WTC11 (cell line): Measurements from ENCODE around the gene PROZ. TPM values are rescaled to one million over a fixed set of nuclear protein-coding genes. Genes with fewer than 3 reads are reported as not detected.

Experiments
- ATAC-seq: fragments of 200-7000 bp; cut with Tn5 transposase; 2 replicates; pipeline ENCODE4 v1.10.0; 2021; ENCODE audit warnings: mild to moderate bottlenecking, moderate library complexity
- CTCF ChIA-PET: fragments of 300-600 bp; sonication (Branson Sonifier 250); formaldehyde crosslinking; loops from one replicate; lab custom pipeline; 2021; ENCODE audit warnings: antibody characterized with exemption; lab: Charles Lee
- POLR2A ChIA-PET: fragments of 350-600 bp; sonication (Branson Sonifier 250); formaldehyde crosslinking; loops from one replicate; lab custom pipeline; 2021; ENCODE audit warnings: antibody characterized with exemption; lab: Charles Lee
- DNase-seq: peaks from one replicate; pipeline ENCODE4 v3.0.0; 2021; ENCODE audit warnings: low spot score
- H3K27ac Mint-ChIP-seq: 2 replicates; pipeline ENCODE4 v1.8.0; 2021; ENCODE audit warnings: mixed read lengths
- H3K27me3 Mint-ChIP-seq: 2 replicates; pipeline ENCODE4 v1.8.0; 2021; ENCODE audit warnings: low read depth, mild to moderate bottlenecking, moderate library complexity, mixed read lengths
- H3K36me3 Mint-ChIP-seq: 2 replicates; pipeline ENCODE4 v1.8.0; 2021; ENCODE audit warnings: mixed read lengths
- H3K4me1 Mint-ChIP-seq: 2 replicates; pipeline ENCODE4 v1.8.0; 2022; ENCODE audit warnings: mixed read lengths
- H3K4me3 Mint-ChIP-seq: 2 replicates; pipeline ENCODE4 v1.8.0; 2021; ENCODE audit warnings: mild to moderate bottlenecking, moderate library complexity, mixed read lengths
- H3K9me3 Mint-ChIP-seq: 2 replicates; pipeline ENCODE4 v1.8.0; 2021; ENCODE audit warnings: mixed read lengths
- ATF6 ChIP-seq: sonication (generic); formaldehyde crosslinking; IDR thresholded peaks from 2 replicates; pipeline ENCODE4 v1.8.1; 2023; ENCODE audit warnings: mild to moderate bottlenecking, missing genetic modification reagents
- CBFB ChIP-seq: sonication (generic); formaldehyde crosslinking; IDR thresholded peaks from 2 replicates; pipeline ENCODE4 v1.8.1; 2022; ENCODE audit warnings: mild to moderate bottlenecking, low read depth, missing genetic modification reagents
- CTCF ChIP-seq: fragments of 200-600 bp; IDR thresholded peaks from 2 replicates; pipeline ENCODE4 v1.8.0; 2022; ENCODE audit warnings: antibody characterized with exemption
- EMX1 ChIP-seq: fragments of 250-450 bp; sonication (Bioruptor Pico); IDR thresholded peaks from 2 replicates; pipeline ENCODE4 v1.8.0; 2021; ENCODE audit warnings: mild to moderate bottlenecking
- ESRRA ChIP-seq: sonication (generic); formaldehyde crosslinking; IDR thresholded peaks from 2 replicates; pipeline ENCODE4 v1.8.1; 2022; ENCODE audit warnings: mild to moderate bottlenecking, missing genetic modification reagents, borderline replicate concordance
- FOXK1 ChIP-seq: sonication (generic); formaldehyde crosslinking; IDR thresholded peaks from 2 replicates; pipeline ENCODE4 v1.8.0; 2022; ENCODE audit warnings: mild to moderate bottlenecking, moderate library complexity, missing genetic modification reagents
- GABPB1 ChIP-seq: sonication (generic); formaldehyde crosslinking; IDR thresholded peaks from 2 replicates; pipeline ENCODE4 v1.8.1; 2023; ENCODE audit warnings: mild to moderate bottlenecking, missing genetic modification reagents
- GTF2I ChIP-seq: fragments of 250-450 bp; sonication (Bioruptor Pico); conservative IDR thresholded peaks from 2 replicates; pipeline ENCODE4 v1.4.0; 2021; ENCODE audit warnings: mild to moderate bottlenecking
- HMGA2 ChIP-seq: fragments of 250-450 bp; sonication (Bioruptor Pico); IDR thresholded peaks from 2 replicates; pipeline ENCODE4 v1.4.0; 2021; ENCODE audit warnings: mild to moderate bottlenecking, moderate library complexity
- NR2C2 ChIP-seq: sonication (generic); formaldehyde crosslinking; IDR thresholded peaks from 2 replicates; pipeline ENCODE4 v1.8.0; 2022; ENCODE audit warnings: mild to moderate bottlenecking, missing genetic modification reagents
- OVOL2 ChIP-seq: fragments of 250-450 bp; sonication (Bioruptor Pico); IDR thresholded peaks from 2 replicates; pipeline ENCODE4 v1.9.0; 2021; ENCODE audit warnings: mild to moderate bottlenecking, borderline replicate concordance
- PRDM15 ChIP-seq: sonication (generic); formaldehyde crosslinking; IDR thresholded peaks from 2 replicates; pipeline ENCODE4 v1.8.0; 2022; ENCODE audit warnings: missing genetic modification reagents
- RORB ChIP-seq: fragments of 250-450 bp; sonication (Bioruptor Pico); IDR thresholded peaks from 2 replicates; pipeline ENCODE4 v1.9.0; 2021; ENCODE audit warnings: mild to moderate bottlenecking
- SOX15 ChIP-seq: fragments of 250-450 bp; sonication (Bioruptor Pico); IDR thresholded peaks from 2 replicates; pipeline ENCODE4 v1.9.0; 2021; ENCODE audit warnings: mild to moderate bottlenecking
- TCF7 ChIP-seq: sonication (generic); formaldehyde crosslinking; IDR thresholded peaks from 2 replicates; pipeline ENCODE4 v1.8.0; 2022; ENCODE audit warnings: mild to moderate bottlenecking, low read depth, missing genetic modification reagents, moderate library complexity
- TP53 ChIP-seq: sonication (generic); formaldehyde crosslinking; IDR thresholded peaks from 2 replicates; pipeline ENCODE4 v1.8.1; 2023; ENCODE audit warnings: mild to moderate bottlenecking, missing genetic modification reagents
- ZNF138 ChIP-seq: sonication (generic); formaldehyde crosslinking; conservative IDR thresholded peaks from 2 replicates; pipeline ENCODE4 v1.8.1; 2022; ENCODE audit warnings: mild to moderate bottlenecking, moderate library complexity, missing genetic modification reagents
- ZNF281 ChIP-seq: sonication (generic); formaldehyde crosslinking; IDR thresholded peaks from 2 replicates; pipeline ENCODE4 v1.8.0; 2023; ENCODE audit warnings: mild to moderate bottlenecking, missing genetic modification reagents
- ZNF396 ChIP-seq: fragments of 250-450 bp; sonication (Bioruptor Pico); IDR thresholded peaks from 2 replicates; pipeline ENCODE4 v1.8.0; 2021; ENCODE audit warnings: mild to moderate bottlenecking, moderate library complexity, borderline replicate concordance
- total RNA-seq: library from RNA; stranded (reverse); gene quantifications from 3 replicates; pipeline ENCODE4 v1.2.3, GENCODE V29; 2021

PROZ gene
- total RNA-seq, 1 experiment from 2014 or later, result not detected

- POLR2A ChIA-PET, result no interaction called here
- ATAC-seq (no peak), DNase-seq (no peak)
- no peak overlapping the region for H3K27ac Mint-ChIP-seq
- CTCF ChIA-PET, result no interaction called here
- H3K36me3 Mint-ChIP-seq, result 0 out of 2 replicates have a peak, but pooled peaks cover 2% of the 10 kb centered on the region
- peaks cover 6% of the 10 kb centered on the region for H3K27me3 Mint-ChIP-seq
- peaks cover 6% of the 10 kb centered on the region for H3K9me3 Mint-ChIP-seq
- no peak overlapping the region for H3K4me3 Mint-ChIP-seq
- H3K4me1 Mint-ChIP-seq, result no peaks in the 10 kb centered on the region
- TF ChIP-seq ZNF281, result no peak
- TF ChIP-seq RORB (CRISPR knock-in tag), result no peak
- no peak for TF ChIP-seq ESRRA
- no peak for TF ChIP-seq SOX15
- TF ChIP-seq TP53 (CRISPR knock-in tag), result no peak
- TF ChIP-seq ATF6 (CRISPR knock-in tag), result no peak
- TF ChIP-seq NR2C2 (CRISPR knock-in tag), result no peak
Measured at GRCh38 chr13:113116206-113116800, 42.1 kb upstream of the PROZ start.

- H3K4me3 Mint-ChIP-seq, result no peak overlapping the region
- ChIA-PET POLR2A (no interaction called here), CTCF (no interaction called here)
- 0 out of 2 replicates have a peak, but pooled peaks cover 2% of the 10 kb centered on the region for H3K36me3 Mint-ChIP-seq
- no peak overlapping the region for H3K27ac Mint-ChIP-seq
- peaks cover 6% of the 10 kb centered on the region for H3K27me3 Mint-ChIP-seq
- DNase-seq, result no peak
- no peaks in the 10 kb centered on the region for H3K4me1 Mint-ChIP-seq
- TF ChIP-seq GTF2I (CRISPR knock-in tag) (no peak), CBFB (CRISPR knock-in tag) (no peak), ZNF396 (CRISPR knock-in tag) (no peak), TCF7 (CRISPR knock-in tag) (no peak), CTCF (no peak), GABPB1 (CRISPR knock-in tag) (no peak), PRDM15 (CRISPR knock-in tag) (no peak), HMGA2 (CRISPR knock-in tag) (no peak), ZNF138 (CRISPR knock-in tag) (no peak), OVOL2 (CRISPR knock-in tag) (no peak), NR2C2 (CRISPR knock-in tag) (no peak), EMX1 (CRISPR knock-in tag) (no peak), FOXK1 (no peak)
- ATAC-seq, result no peak
- peaks cover 6% of the 10 kb centered on the region for H3K9me3 Mint-ChIP-seq
Measured at GRCh38 chr13:113116871-113117271, 41.6 kb upstream of the PROZ start.
